Neural progenitor cell (in vitro differentiated cells): Measurements from ENCODE around the gene CNTN3.

Experiments used
- EZH2 ChIP-seq: fragments of 200-600 bp; sonication (generic); IDR thresholded peaks from 2 replicates; pipeline ENCODE4 v1.6.1; 2017; ENCODE audit warnings: antibody characterized with exemption, mild to moderate bottlenecking, moderate library complexity
- EZH2phosphoT487 ChIP-seq: fragments of 200-600 bp; sonication (generic); IDR thresholded peaks from 2 replicates; pipeline ENCODE4 v1.6.1; 2017; ENCODE audit warnings: antibody characterized with exemption
- TF ChIP-seq, protein P1 (sequence below): fragments of 200-600 bp; sonication (generic); IDR thresholded peaks from 2 replicates; pipeline ENCODE4 v1.5.1; 2017; ENCODE audit warnings: antibody characterized with exemption, mild to moderate bottlenecking

DNA sequence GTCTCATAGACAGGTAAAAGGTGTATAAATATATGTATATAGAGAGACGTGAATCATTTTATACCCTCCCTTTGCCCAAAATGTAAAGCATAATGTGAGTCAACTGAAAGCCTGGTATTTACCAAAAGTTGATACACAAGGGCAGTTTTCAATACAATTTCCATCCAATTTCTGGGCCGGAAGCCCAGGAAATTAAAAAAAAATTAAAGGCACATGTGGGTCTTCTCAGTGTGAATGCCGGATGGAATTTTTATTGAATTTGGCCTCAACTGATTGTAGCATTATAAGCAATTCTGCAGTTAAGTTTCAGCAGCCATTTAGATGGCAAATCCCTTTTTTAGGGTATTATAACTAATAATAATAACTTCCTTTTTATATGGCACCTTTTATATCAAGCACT lies 3.3 kb upstream of the CNTN3 start:
- TF ChIP-seq, protein P1, sequence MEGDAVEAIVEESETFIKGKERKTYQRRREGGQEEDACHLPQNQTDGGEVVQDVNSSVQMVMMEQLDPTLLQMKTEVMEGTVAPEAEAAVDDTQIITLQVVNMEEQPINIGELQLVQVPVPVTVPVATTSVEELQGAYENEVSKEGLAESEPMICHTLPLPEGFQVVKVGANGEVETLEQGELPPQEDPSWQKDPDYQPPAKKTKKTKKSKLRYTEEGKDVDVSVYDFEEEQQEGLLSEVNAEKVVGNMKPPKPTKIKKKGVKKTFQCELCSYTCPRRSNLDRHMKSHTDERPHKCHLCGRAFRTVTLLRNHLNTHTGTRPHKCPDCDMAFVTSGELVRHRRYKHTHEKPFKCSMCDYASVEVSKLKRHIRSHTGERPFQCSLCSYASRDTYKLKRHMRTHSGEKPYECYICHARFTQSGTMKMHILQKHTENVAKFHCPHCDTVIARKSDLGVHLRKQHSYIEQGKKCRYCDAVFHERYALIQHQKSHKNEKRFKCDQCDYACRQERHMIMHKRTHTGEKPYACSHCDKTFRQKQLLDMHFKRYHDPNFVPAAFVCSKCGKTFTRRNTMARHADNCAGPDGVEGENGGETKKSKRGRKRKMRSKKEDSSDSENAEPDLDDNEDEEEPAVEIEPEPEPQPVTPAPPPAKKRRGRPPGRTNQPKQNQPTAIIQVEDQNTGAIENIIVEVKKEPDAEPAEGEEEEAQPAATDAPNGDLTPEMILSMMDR, result no peak
- no peak for TF ChIP-seq EZH2phosphoT487
- TF ChIP-seq EZH2, result no peak
